Measurements from ENCODE around the gene ADGRG3. TPM values are rescaled to one million over a fixed set of nuclear protein-coding genes. Genes with fewer than 3 reads are reported as not detected.
A peak's percentile ranks its signal among the peaks of the same experiment; 100 is the strongest.

Gene ADGRG3
- total RNA-seq, 4 donors from 2014 or later = 1.0 to 3.2 (median 2.5) TPM; not detected in 1

- Histone ChIP-seq H3K36me3 (no peaks in the 10 kb centered on the region), H3K4me1 (no peaks in the 10 kb centered on the region), H3K27me3 (no peaks in the 10 kb centered on the region), H3K27ac (no peak overlapping the region), H3K4me3 (no peak overlapping the region), H3K9me3 (no peaks in the 10 kb centered on the region)
- intact Hi-C loops (cut with DNase I; ENCODE audit: low total_unique reads) = no loop called here
- DNase-seq = no peak
- TF ChIP-seq POLR2A (IDR thresholded peaks at IDR 0.05) (no peak), CTCF (IDR thresholded peaks at IDR 0.05) (peak in 3 of 4 experiments; percentile 14 to 50 (median 39))
Measured at GRCh38 chr16:57720142-57720575, 52.1 kb downstream of the ADGRG3 start.

- intact Hi-C loops (cut with DNase I; ENCODE audit: low total_unique reads) = no loop called here
- DNase-seq = no peak
- Histone ChIP-seq H3K9me3 (no peaks in the 10 kb centered on the region), H3K4me1 (no peaks in the 10 kb centered on the region), H3K27me3 (no peaks in the 10 kb centered on the region), H3K27ac (no peak overlapping the region), H3K4me3 (no peak overlapping the region), H3K36me3 (no peaks in the 10 kb centered on the region)
- no peak for TF ChIP-seq POLR2A (IDR thresholded peaks at IDR 0.05)
- TF ChIP-seq CTCF (IDR thresholded peaks at IDR 0.05) = no peak
Measured at GRCh38 chr16:57721356-57722209, 53.5 kb downstream of the ADGRG3 start.

GRCh38 chr16:57722210-57722499, 54.0 kb downstream of the ADGRG3 start:
- Histone ChIP-seq H3K9me3 (no peaks in the 10 kb centered on the region), H3K4me1 (no peaks in the 10 kb centered on the region), H3K27me3 (no peaks in the 10 kb centered on the region), H3K27ac (no peak overlapping the region), H3K4me3 (no peak overlapping the region), H3K36me3 (no peaks in the 10 kb centered on the region)
- no peak for DNase-seq
- intact Hi-C loops (cut with DNase I; ENCODE audit: low total_unique reads) = no loop called here
- no peak for TF ChIP-seq CTCF (IDR thresholded peaks at IDR 0.05)
- TF ChIP-seq POLR2A (IDR thresholded peaks at IDR 0.05) = no peak

GRCh38 chr16:57722651-57723050, 54.5 kb downstream of the ADGRG3 start:
- DNase-seq = no peak
- H3K27me3 ChIP-seq = no peaks in the 10 kb centered on the region
- no peak overlapping the region for H3K27ac ChIP-seq
- H3K4me1 ChIP-seq = no peaks in the 10 kb centered on the region
- H3K4me3 ChIP-seq = no peak overlapping the region
- no peaks in the 10 kb centered on the region for H3K9me3 ChIP-seq
- H3K36me3 ChIP-seq = no peaks in the 10 kb centered on the region
- TF ChIP-seq POLR2A (IDR thresholded peaks at IDR 0.05) (no peak), CTCF (IDR thresholded peaks at IDR 0.05) (no peak)
- intact Hi-C loops (cut with DNase I; ENCODE audit: low total_unique reads) = no loop called here

- intact Hi-C loops (cut with DNase I; ENCODE audit: low total_unique reads) = no loop called here
Measured at GRCh38 chr16:57723170-57723569, 55.1 kb downstream of the ADGRG3 start.

More at GRCh38 chr16:57723170-57723569, 55.1 kb downstream of the ADGRG3 start:
- H3K27ac ChIP-seq = no peak overlapping the region
- TF ChIP-seq CTCF (IDR thresholded peaks at IDR 0.05) (no peak), POLR2A (IDR thresholded peaks at IDR 0.05) (no peak)
- H3K36me3 ChIP-seq = no peaks in the 10 kb centered on the region
- no peak for DNase-seq
- H3K27me3 ChIP-seq = no peaks in the 10 kb centered on the region
- no peaks in the 10 kb centered on the region for H3K4me1 ChIP-seq
- no peaks in the 10 kb centered on the region for H3K9me3 ChIP-seq
- no peak overlapping the region for H3K4me3 ChIP-seq
